Measurements from ENCODE around the gene UGT2B10.

Gene UGT2B10

GRCh38 chr4:68871809-68872642 lies 56.2 kb downstream of the UGT2B10 start:
- no peak for DNase-seq (ENCODE audit: low read depth, low spot score)

GRCh38 chr4:68872643-68873502 lies 57.1 kb downstream of the UGT2B10 start:
- DNase-seq (ENCODE audit: low read depth, low spot score), result no peak

GRCh38 chr4:68874507-68874906 lies 58.7 kb downstream of the UGT2B10 start:
- no peak for DNase-seq (ENCODE audit: low read depth, low spot score)

GRCh38 chr4:68877555-68877954 lies 61.8 kb downstream of the UGT2B10 start:
- DNase-seq (ENCODE audit: low read depth, low spot score), result no peak

- DNase-seq (ENCODE audit: low read depth, low spot score), result no peak
Observed at GRCh38 chr4:68878048-68878447, 62.3 kb downstream of the UGT2B10 start.
